Adipocyte (in vitro differentiated cells): ENCODE data around the gene CCDC92B.
"Not testable (repeated sequence)": the region's sequence is repeated elsewhere in the genome, so short reads cannot be mapped to it uniquely, and the experiment has no call there.

Experiments
- DNase-seq: peaks from one replicate; pipeline ENCODE4 v3.0.0-alpha.2; 2015; ENCODE audit warnings: low read depth
- H3K27me3 ChIP-seq: replicated peaks from 2 replicates; pipeline ENCODE4 v1.7.0; 2013; ENCODE audit warnings: mild to moderate bottlenecking, low read length, moderate library complexity; ENCODE audit not compliant: control insufficient read depth, insufficient read depth
- H3K36me3 ChIP-seq: 2 replicates; pipeline ENCODE4 v1.7.0; 2013; ENCODE audit warnings: low read length, mild to moderate bottlenecking, moderate library complexity; ENCODE audit not compliant: control insufficient read depth, insufficient read depth, severe bottlenecking
- H3K4me1 ChIP-seq: 2 replicates; pipeline ENCODE4 v1.7.0; 2013; ENCODE audit warnings: mild to moderate bottlenecking, low read length, moderate library complexity; ENCODE audit not compliant: control insufficient read depth, insufficient read depth
- H3K4me3 ChIP-seq: 2 replicates; pipeline ENCODE4 v1.7.0; 2013; ENCODE audit warnings: mild to moderate bottlenecking, low read length, moderate library complexity
- H3K9ac ChIP-seq: 2 replicates; pipeline ENCODE4 v1.7.0; 2013; ENCODE audit warnings: mild to moderate bottlenecking, low read length, moderate library complexity
- H3K9me3 ChIP-seq: 2 replicates; pipeline ENCODE4 v1.7.0; 2013; ENCODE audit warnings: mild to moderate bottlenecking, low read length, moderate library complexity; ENCODE audit not compliant: control insufficient read depth

Gene CCDC92B

DNA sequence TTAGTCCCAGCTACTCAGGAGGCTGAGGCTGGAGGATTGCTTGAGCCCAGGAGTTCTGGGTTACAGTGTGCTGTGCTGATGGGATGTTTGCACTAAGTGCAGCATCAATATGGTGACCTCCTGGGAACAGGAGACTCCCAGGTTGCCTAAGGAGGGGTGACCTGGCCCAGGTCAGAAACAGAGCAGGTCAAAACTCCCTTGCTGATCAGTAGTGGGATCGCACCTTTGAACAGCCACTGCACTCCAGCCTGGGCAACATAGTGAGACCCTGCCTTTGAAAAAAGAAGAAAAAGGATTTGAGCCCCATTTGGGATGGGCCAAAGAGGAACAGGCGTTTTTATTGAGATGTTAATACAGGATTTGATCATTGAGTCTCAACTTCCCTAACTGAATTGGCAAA is 68.5 kb downstream of the CCDC92B start:
- Histone ChIP-seq H3K36me3 (peaks cover 78% of the 10 kb centered on the region), H3K27me3 (no peaks in the 10 kb centered on the region), H3K9ac (no peak overlapping the region), H3K9me3 (no peaks in the 10 kb centered on the region), H3K4me1 (peaks cover 1% of the 10 kb centered on the region), H3K4me3 (no peak overlapping the region)
- DNase-seq = no peak

DNA sequence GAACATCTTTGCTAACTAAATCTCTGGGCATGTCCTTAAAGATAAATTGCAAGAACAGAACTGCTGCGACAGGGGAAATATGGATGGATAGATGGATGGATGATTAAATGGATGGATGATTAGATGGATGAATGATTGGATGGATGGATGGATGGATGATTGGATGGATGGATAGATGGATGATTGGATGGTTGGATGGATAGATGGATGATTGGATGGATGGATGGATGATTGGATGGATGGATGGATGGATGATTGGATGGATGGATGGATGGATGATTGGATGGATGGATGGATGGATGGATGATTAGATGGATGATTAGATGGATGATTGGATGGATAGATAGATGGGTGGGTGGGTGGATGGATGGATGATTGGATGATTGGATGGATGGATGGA is 70.2 kb downstream of the CCDC92B start:
- H3K36me3 ChIP-seq = peaks cover 82% of the 10 kb centered on the region
- DNase-seq, H3K9me3 ChIP-seq, H3K4me3 ChIP-seq, H3K9ac ChIP-seq, H3K27me3 ChIP-seq, H3K4me1 ChIP-seq: not testable (repeated sequence)
